Measurements from ENCODE around the gene FAM234B.

DNA sequence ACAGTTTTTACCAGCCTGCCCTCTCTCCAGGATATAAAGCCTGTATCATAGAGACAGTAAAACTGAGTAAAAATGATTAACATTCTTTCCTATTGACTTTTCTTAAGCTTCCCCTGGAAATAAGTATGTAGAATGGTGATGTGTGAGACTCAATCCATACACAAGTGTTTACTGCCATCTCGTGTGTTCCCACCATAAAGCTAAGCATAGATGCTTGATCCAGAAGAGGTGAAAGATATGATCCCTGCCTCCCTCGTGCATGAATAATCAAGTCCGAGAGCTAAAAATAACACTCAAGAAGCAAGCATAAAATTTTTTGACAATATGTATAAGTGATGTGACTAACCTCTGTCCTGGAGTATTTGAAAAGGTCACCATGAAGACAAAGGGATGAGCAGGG lies 76.2 kb downstream of the FAM234B start:
- no peak for TF ChIP-seq CTCF (IDR thresholded peaks at IDR 0.05)
- TF ChIP-seq POLR2A (IDR thresholded peaks at IDR 0.05) = no peak
- no peak for TF ChIP-seq EP300 (IDR thresholded peaks at IDR 0.05)

Data from upper lobe of left lung (tissue), 4 donors.